Neuron (in vitro differentiated cells): ENCODE results near the gene NXPH4.

Experiments used
- H2AFZ ChIP-seq: one replicate; pipeline ENCODE4 v1.6.1; 2013; ENCODE audit warnings: low read depth, mild to moderate bottlenecking, inconsistent platforms, low read length, moderate library complexity
- H3K27me3 ChIP-seq: one replicate; pipeline ENCODE4 v1.6.1; 2013; ENCODE audit warnings: low read length; ENCODE audit not compliant: insufficient read depth
- H3K36me3 ChIP-seq: one replicate; pipeline ENCODE4 v1.6.1; 2013; ENCODE audit warnings: low read length; ENCODE audit not compliant: insufficient read depth
- H3K4me1 ChIP-seq: one replicate; pipeline ENCODE4 v1.6.1; 2013; ENCODE audit warnings: low read length; ENCODE audit not compliant: insufficient read depth
- H3K4me3 ChIP-seq: 2 replicates; pipeline ENCODE4 v1.5.1; 2013; ENCODE audit warnings: mild to moderate bottlenecking, low read length, moderate library complexity
- H3K9me3 ChIP-seq: one replicate; pipeline ENCODE4 v1.6.1; 2013; ENCODE audit warnings: low read length

Gene NXPH4

DNA sequence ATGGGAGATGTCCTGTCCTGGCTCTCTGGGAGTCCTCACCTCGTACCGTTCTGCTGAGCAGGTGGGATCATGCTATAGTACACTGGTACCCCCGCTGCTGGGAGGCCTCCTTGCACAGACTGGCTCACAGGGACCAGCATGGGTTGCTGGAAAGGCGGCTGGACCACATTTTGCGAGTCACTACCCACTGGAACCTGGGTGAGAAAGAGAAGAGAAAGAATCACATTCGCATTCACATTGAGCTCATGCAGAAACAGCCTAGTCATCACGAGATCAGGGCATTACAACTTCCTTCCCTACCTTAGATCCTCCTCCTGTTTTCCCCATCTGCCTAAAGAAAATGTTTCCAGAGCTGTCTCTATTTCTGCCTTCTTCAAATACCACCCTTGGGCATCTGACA is 51.7 kb downstream of the NXPH4 start:
- Histone ChIP-seq H3K27me3 (no peaks in the 10 kb centered on the region), H2AFZ (no peak overlapping the region), H3K9me3 (no peaks in the 10 kb centered on the region), H3K4me1 (no peaks in the 10 kb centered on the region), H3K4me3 (no peak overlapping the region), H3K36me3 (peaks cover 51% of the 10 kb centered on the region)

DNA sequence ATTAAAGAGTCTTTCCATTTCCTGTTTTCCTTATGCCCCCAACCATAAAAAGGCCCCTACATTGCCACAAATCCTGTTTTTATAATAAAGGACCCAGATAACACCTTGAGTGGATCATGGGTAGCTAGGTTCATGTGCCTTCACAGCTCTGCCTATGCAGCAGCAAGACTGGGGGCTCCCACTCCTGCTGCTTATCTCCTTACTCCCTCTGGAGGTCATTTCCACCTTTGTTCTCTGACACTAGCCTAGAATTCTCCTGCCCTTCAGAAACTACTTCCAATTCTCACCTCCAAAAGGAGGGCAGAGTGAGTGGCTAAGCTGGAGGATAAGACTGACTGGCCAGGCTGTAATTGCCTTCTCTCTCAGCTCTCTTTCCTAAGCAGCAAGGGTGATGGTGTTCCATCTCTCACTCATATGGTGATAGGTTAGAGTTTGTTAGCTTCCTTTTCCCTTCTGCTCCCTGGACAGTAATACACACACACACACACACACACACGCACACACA is 54.4 kb downstream of the NXPH4 start:
- H3K4me3 ChIP-seq, result no peak overlapping the region
- no peaks in the 10 kb centered on the region for H3K4me1 ChIP-seq
- no peak overlapping the region for H2AFZ ChIP-seq
- H3K9me3 ChIP-seq, result no peaks in the 10 kb centered on the region
- peaks cover 53% of the 10 kb centered on the region for H3K36me3 ChIP-seq
- no peaks in the 10 kb centered on the region for H3K27me3 ChIP-seq

DNA sequence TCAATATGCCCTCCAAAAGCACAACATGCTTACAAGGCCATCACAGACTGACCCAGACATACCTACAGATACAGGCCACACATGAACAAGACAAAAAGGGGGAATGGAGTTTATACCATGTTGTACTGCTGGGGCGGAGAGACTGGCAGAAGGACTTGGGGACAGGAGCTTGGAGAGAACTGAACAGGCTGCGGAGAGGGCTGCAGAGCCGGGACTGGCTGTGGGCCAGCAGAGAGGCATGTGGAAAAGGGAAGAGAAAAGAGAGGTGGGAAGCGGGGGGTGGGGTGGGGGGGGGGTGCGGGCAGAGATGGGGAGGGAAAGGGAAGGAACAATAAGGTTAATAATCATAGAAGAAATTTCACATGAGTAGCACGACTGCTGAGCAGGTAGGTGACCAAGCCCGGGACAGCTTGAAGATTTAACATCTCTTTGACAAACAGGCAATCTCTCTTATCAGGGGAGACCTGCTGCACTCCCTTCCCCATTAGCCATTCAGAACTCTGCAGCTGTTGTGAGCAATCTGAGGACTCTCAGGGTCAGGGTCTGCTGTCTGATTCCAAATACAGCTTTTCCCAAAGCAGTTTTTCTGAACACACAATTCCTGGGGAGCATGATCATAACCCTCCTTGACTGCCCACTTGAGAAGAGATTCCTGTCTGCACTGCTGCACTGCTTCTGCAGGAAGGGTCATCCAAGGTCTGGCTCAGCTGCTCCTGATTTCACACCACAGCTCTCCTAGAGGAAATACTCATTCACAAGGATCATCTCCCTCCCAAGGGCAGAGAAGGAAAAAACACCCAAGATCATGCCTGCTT is 56.0 kb downstream of the NXPH4 start:
- Histone ChIP-seq H3K27me3 (no peaks in the 10 kb centered on the region), H3K36me3 (peaks cover 44% of the 10 kb centered on the region), H2AFZ (no peak overlapping the region), H3K4me1 (no peaks in the 10 kb centered on the region), H3K9me3 (no peaks in the 10 kb centered on the region), H3K4me3 (no peak overlapping the region)

DNA sequence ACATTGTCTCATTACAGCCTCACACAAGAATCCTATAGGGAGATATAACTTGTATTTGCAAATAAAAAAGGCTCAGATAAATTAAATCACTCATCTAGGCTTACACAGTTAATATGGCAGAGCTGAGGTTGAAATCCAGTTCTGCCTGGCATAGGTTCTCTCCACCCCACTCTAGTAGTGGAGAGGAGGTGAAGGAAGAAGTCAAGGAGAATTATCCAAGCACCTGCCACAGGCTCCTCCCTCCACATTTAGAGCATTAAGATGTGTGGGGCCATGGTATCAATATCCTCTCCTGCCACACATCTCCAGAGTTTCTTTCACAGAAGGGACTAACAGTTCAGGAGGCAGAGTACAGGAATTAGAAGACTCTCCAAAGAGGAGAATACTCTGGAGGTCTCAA is 56.9 kb downstream of the NXPH4 start:
- Histone ChIP-seq H3K4me1 (no peaks in the 10 kb centered on the region), H3K27me3 (no peaks in the 10 kb centered on the region), H2AFZ (no peak overlapping the region), H3K4me3 (no peak overlapping the region), H3K9me3 (no peaks in the 10 kb centered on the region), H3K36me3 (peaks cover 40% of the 10 kb centered on the region)
